GM20000 (cell line): ENCODE data around the gene SPOCK1.

Experiments
- DNase-seq: peaks from one replicate; pipeline ENCODE4 v3.0.0; 2012; ENCODE audit warnings: low spot score
- TF ChIP-seq, protein P1 (sequence below): IDR thresholded peaks from 2 replicates; pipeline ENCODE4 v1.5.1; 2012; ENCODE audit warnings: mild to moderate bottlenecking, control low read depth; ENCODE audit errors: extremely low read depth, missing control alignments

Gene SPOCK1

GRCh38 chr5:137129886-137130680, 369.0 kb downstream of the SPOCK1 start:
- TF ChIP-seq, protein P1, sequence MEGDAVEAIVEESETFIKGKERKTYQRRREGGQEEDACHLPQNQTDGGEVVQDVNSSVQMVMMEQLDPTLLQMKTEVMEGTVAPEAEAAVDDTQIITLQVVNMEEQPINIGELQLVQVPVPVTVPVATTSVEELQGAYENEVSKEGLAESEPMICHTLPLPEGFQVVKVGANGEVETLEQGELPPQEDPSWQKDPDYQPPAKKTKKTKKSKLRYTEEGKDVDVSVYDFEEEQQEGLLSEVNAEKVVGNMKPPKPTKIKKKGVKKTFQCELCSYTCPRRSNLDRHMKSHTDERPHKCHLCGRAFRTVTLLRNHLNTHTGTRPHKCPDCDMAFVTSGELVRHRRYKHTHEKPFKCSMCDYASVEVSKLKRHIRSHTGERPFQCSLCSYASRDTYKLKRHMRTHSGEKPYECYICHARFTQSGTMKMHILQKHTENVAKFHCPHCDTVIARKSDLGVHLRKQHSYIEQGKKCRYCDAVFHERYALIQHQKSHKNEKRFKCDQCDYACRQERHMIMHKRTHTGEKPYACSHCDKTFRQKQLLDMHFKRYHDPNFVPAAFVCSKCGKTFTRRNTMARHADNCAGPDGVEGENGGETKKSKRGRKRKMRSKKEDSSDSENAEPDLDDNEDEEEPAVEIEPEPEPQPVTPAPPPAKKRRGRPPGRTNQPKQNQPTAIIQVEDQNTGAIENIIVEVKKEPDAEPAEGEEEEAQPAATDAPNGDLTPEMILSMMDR, result no peak
- no peak for DNase-seq

DNA sequence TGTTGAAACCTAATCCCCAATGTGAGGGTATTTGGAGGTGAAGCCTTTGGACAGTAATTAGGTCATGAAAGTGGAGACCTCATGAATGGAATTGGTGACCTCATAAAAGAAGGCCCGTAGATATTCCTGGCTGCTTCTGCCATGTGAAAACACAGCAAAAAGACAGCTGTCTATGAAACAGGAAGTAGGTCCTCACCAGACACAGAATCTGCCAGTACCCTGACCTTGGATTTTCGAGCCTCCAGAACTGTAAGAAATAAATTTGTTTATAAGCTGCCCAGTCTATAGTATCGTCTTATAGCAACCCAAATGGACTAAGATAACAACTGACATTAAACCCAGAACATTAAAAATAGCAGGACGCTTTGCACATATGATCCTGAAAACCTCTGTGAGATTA, 371.1 kb downstream of the SPOCK1 start:
- TF ChIP-seq, protein P1, result no peak
- DNase-seq, result no peak

- TF ChIP-seq, protein P1, result no peak
- DNase-seq, result no peak
Observed at GRCh38 chr5:137126829-137127228, 372.3 kb downstream of the SPOCK1 start.

DNA sequence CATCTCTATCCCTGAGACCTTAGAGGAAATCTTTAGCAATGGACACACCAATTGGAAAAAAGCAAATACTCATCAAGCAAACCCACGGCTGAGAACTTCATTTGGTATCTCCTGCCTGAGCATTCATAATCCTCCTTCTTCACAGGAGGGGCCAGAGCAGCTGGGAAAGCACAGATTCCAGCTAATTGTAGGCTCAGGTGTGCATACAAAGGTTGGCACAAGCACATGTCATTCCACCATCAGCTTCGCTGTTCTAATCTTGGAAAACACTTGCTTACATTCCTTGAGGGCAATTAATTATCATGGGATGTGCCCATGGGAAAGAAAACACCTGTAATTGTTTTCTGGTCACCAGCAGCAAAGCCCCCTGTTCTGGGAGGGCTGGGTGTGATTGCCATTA, 376.6 kb downstream of the SPOCK1 start:
- no peak for DNase-seq
- TF ChIP-seq, protein P1, result no peak

DNA sequence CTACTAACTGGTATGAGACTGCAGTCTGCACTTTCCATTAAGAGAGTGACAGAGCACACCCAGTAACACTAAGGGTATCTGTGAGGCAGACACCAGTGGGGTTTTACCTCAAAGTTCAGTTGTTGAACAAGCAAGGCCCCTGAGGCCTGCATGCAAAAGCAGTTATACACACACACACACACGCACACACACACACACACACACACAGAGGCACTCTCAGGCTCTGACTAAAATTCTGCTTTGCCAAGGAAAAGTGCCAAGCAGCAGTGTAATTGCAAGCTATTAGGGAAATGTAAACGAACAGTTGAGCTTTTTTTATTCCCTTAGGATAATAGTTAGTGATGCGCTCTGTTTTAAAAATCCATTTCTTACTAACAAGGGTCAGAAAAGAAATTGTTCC, 377.1 kb downstream of the SPOCK1 start:
- TF ChIP-seq, protein P1, result no peak
- no peak for DNase-seq

- TF ChIP-seq, protein P1, result no peak
- DNase-seq, result no peak
Observed at GRCh38 chr5:137119321-137119720, 379.8 kb downstream of the SPOCK1 start.

- no peak for DNase-seq
- TF ChIP-seq, protein P1, result no peak
Observed at GRCh38 chr5:137118629-137119028, 380.5 kb downstream of the SPOCK1 start.
